Activated CD8-positive, alpha-beta memory T cell treated with anti-CD3 and anti-CD28 coated beads, Interleukin-2, amount 50 U/mL, for 1 hour (primary cell): ENCODE data around the gene C17orf113.

Experiments used
- DNase-seq: peaks from one replicate; pipeline ENCODE4 v3.0.0-alpha.2; 2020; ENCODE audit errors: extremely low read depth

C17orf113 gene

DNA sequence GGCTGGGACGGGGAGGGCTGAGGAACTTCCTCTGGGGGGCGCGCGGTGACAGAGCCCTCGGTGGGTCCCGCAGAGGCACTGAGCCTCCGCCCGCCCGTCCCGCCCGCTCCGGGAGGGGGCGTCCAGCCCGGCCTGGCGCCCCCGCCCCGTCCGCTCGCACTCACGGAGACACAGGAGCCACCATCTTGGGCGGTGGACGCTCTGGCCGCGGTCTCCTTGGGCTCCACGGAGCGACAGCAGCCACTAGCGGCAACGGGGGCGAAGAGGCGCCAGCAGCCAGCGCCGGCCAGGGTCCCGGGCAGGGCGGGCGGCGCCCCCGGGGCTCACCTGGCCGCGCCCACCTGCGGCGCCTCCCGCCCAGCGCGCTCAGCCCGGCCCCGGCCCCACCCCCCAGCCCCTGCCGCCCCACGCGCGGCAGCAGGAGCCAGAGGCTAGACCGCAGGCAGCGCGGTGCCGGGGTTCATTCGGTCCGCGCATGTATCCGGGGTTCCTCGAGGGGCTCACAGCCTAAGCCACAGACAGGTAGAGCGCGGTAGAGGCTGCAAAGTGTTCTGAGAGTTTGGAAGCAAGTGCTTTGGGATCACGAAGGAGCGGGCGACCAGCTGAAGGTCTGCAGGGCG, at the start of gene C17orf113:
Gene C17orf113, minus strand, starts transcription at position 209 of the 620 bp plus-strand sequence. CDS start 7,225 bp downstream, outside the sequence.
- no peak for DNase-seq

DNA sequence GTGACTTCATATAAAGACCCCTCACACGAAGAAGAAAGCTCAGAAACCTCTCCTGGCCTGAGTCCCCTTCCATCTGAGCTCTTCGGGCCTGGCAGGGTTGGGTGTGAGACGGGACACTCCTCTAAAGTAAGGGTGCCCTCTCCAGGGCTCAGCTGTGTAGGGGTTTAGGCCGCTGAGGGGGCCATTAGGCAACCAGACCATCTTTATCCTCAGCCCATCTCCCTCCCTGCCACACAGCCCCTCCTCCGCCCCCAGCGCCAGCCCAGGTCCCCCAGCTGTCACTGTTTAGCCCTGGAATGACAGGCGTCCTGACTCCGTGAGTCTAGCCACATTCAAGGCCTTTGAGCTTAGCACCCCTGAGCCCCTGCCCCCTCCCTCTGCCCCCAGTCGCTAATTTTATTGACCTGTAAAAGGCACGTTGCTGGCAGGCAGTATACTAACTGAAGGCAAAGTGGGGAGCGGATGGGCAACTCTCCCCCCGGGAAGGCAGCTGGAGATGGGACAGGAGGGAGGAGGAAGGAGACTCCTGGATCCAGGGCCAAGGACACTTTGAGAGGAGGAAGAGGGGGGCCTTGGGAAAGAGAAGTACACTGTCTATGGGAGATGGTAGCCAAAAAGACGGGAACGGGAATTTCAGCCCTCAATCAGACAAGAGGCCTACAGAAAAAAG, 48.5 kb upstream of the C17orf113 start:
- no peak for DNase-seq

- DNase-seq, result no peak
Measured at GRCh38 chr17:42097691-42098631, 47.6 kb upstream of the C17orf113 start, which contains the start of gene ZNF385C. Gene ZNF385C, minus strand, starts transcription at chr17:42098473. Its CDS starts 35,417 bp downstream, at chr17:42063056.

DNA sequence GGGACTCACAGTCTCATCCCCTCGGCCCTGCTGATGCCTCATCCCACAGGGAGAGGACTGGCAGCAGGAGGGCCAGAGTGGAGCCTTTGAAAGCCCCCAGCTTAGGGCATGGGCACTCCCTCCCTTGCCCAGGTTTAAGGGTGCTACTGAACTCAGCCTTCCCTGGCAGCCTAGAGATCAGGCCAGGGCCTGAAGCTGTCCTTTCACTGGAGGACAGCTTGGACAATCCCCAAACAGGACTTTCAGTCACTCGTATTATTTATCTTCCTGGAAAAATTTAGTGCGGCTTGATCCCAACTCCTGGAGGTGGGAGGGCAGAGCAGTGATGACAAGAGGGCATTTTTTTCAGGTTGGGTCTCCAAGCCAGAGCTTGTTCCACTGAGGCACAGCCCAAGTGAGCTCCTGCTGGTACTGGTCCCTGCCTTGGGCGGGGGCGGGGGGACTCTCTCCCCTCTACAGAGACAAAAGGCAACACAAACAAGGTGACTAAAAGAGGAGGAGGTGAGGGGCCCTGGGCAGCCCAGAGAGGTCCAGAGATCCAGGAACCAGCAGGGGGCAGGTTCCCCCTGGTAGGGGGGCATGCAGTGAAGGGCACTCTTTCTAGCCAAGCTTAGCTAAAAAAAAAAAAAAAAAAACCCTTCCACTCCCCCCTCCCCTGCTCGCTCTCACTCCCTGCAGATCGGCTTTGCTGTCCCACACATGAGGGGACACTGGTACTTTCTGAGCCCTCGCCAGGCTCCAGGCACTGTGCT, 46.1 kb upstream of the C17orf113 start:
- DNase-seq, result no peak

- DNase-seq, result no peak
Measured at GRCh38 chr17:42094375-42095069, 44.1 kb upstream of the C17orf113 start.

- DNase-seq, result no peak
Measured at GRCh38 chr17:42092939-42093338, 42.5 kb upstream of the C17orf113 start.

GRCh38 chr17:42090964-42091790, 40.8 kb upstream of the C17orf113 start:
- DNase-seq, result no peak

- no peak for DNase-seq
Measured at GRCh38 chr17:42088736-42089135, 38.3 kb upstream of the C17orf113 start.

GRCh38 chr17:42087736-42088705, 37.6 kb upstream of the C17orf113 start:
- no peak for DNase-seq

DNA sequence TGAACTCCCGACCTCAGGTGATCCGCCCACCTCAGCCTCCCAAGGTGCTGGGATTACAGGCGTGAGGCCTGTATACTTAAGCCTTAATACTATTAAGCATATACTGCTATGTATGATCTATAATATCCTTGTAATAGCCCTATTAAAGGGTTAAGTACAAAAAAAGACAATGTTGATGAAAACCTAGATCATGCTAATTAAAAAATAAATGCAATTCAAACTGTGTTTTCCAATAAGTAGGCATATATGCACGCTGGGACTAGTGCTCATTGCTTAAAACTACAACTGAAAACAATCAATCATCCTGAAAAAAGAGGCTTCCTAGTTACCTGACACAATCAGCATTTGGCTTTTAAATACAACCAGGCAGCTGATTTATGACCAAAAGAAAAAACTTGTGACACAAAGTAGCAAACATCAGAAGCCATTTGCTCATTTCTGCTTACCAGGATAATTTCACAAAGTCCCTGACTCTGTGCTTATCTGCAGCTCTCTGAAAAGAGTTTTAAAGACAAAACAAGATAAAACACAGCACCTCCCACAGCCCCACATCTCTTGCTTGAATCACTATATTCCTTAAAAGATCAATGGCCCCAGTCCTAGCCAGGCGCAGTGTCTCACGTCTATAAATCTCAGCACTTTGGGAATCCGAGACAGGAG, 36.8 kb upstream of the C17orf113 start:
- DNase-seq, result no peak

- no peak for DNase-seq
Measured at GRCh38 chr17:42081516-42082129, 31.2 kb upstream of the C17orf113 start.

- DNase-seq, result no peak
Measured at GRCh38 chr17:42079541-42079940, 29.1 kb upstream of the C17orf113 start.

DNA sequence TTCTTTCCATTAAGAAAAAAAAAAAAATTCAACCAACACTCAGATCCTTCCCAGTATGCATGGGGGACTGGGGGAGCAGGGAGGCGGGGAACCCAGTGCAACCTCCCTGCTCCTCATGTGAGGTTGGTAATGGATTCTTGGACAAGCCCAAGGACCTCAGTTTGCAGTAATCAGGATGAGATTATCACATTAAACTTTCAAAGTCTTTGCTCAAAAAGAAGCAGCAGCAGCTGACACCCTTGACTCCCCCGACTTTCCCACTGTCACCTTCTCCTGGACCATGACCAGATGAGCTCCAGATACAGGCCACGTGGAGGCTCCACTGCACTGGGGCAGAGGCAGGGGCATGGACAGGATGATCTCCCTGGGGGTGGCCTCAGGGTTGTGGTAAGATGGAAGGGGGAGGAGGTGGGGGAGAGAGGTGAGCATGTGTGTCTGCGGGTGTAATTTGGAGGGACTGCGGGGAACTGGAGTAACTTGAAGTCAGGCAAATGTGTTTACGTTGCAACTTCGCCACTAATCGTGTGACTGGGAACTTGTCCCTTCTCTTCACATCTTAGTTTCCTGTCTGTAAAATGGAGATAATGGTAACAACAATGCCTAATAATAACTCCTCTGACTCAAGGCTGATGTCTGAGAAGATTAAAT, 28.1 kb upstream of the C17orf113 start:
- no peak for DNase-seq

DNA sequence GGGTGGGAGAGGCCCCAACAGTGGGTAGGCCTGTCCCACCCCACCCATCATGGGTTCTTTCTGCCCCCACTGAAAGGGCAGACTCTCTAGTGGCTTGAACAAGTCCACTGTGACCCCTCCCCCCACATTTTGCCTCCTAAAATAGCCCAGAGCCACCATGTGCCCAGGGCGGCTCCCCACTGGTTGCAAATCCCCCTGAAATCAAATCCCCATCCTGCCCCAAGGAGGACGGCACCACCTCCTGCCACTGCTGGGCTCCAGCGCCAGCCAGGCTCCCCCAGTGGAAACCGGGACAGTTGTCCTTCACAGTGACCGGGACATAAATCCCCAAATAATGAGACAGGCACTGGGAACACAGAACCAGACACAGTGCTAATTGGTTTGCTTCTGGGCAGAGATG, 27.4 kb upstream of the C17orf113 start:
- no peak for DNase-seq

- no peak for DNase-seq
Measured at GRCh38 chr17:42076797-42077559, 26.6 kb upstream of the C17orf113 start.

GRCh38 chr17:42075789-42076188, 25.4 kb upstream of the C17orf113 start:
- no peak for DNase-seq
